Activated naive CD4-positive, alpha-beta T cell treated with anti-CD3 and anti-CD28 coated beads, Interleukin-2, amount 50 U/mL, for 72 hours (primary cell): Measurements from ENCODE around the gene CALHM6. TPM values are rescaled to one million over a fixed set of nuclear protein-coding genes. Genes with fewer than 3 reads are reported as not detected.

Experiments
- ATAC-seq, 2 donors: fragments of 150-1000 bp; cut with Tn5 transposase; 2 replicates each; pipeline ENCODE4 v1.10.0; 2021; ENCODE audit warnings: mild to moderate bottlenecking in 2 of 2, moderate library complexity in 2 of 2
- DNase-seq, 2 donors: peaks; one replicate each; pipeline ENCODE4 v3.0.0; 2021 to 2022; ENCODE audit warnings: low spot score in 2 of 2
- H3K27ac Mint-ChIP-seq, 2 donors: one replicate each; pipeline ENCODE4 v1.8.0; 2022; ENCODE audit warnings: mild to moderate bottlenecking in 2 of 2, mixed read lengths in 2 of 2
- H3K36me3 Mint-ChIP-seq, 2 donors: one replicate each; pipeline ENCODE4 v1.8.0; 2022; ENCODE audit warnings: mixed read lengths in 2 of 2
- H3K9me3 Mint-ChIP-seq, 2 donors: one replicate each; pipeline ENCODE4 v1.8.0; 2022; ENCODE audit warnings: mixed read lengths in 2 of 2
- total RNA-seq, 2 donors: library from RNA; stranded (reverse); gene quantifications; one replicate each; pipeline ENCODE4 v1.2.3, GENCODE V29; 2022

CALHM6 gene
- total RNA-seq, 2 donors from 2014 or later: 0.71 to 13.9 TPM

DNA sequence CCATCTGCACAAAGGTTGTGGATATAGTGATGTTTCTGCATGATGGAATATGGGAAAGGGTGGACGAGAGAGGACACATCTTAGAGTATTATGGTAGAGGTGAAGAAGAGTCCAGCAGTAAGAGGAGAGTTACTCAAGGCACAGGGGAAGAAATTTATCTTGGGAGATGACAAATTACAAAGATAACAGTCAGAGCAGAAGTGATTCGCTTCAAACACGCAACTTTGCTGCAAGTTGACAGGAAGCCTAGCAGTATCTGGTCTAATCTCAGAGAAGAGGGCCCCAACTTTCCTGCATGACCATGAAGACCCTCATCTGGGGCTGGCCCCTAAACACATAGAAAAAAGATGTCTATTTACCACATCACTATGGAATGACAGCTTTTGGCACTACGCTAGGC lies 1.2 kb upstream of the CALHM6 start:
- Mint-ChIP-seq H3K27ac (no peak overlapping the region), H3K36me3 (peaks cover 10 to 11% of the 10 kb centered on the region in 2 donors), H3K9me3 (no peaks in the 10 kb centered on the region)
- DNase-seq (no peak), ATAC-seq (no peak)

DNA sequence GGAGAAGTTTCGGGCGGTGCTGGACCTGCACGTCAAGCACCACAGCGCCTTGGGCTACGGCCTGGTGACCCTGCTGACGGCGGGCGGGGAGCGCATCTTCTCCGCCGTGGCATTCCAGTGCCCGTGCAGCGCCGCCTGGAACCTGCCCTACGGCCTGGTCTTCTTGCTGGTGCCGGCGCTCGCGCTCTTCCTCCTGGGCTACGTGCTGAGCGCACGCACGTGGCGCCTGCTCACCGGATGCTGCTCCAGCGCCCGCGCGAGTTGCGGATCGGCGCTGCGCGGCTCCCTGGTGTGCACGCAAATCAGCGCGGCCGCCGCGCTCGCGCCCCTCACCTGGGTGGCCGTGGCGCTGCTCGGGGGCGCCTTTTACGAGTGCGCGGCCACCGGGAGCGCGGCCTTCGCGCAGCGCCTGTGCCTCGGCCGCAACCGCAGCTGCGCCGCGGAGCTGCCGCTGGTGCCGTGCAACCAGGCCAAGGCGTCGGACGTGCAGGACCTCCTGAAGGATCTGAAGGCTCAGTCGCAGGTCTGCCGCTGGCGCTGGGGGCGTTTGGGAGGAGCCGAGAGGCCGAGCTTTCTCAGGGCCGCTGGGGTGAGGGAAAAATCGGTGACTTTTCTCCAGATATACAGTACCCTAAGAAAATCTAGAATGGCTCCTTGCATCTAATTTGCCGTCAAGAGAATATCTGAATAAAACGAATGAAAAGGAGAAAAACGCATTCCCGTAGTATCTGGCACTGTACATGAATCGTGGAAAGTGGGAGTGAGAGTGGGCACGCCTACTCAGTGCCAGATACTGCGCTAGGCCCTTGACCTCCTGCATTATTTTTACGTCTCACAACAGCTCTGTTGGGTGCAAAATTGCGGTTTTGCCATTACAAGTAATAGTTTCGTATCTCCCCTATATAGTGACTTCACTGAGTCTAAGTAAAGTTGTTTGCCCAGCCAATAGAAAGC lies 1.0 kb downstream of the CALHM6 start:
- Mint-ChIP-seq H3K9me3 (no peaks in the 10 kb centered on the region), H3K27ac (no peak overlapping the region), H3K36me3 (peaks cover 10 to 11% of the 10 kb centered on the region in 2 donors)
- ATAC-seq (peak; percentile 91 to 93), DNase-seq (peak; percentile 54 to 66)

DNA sequence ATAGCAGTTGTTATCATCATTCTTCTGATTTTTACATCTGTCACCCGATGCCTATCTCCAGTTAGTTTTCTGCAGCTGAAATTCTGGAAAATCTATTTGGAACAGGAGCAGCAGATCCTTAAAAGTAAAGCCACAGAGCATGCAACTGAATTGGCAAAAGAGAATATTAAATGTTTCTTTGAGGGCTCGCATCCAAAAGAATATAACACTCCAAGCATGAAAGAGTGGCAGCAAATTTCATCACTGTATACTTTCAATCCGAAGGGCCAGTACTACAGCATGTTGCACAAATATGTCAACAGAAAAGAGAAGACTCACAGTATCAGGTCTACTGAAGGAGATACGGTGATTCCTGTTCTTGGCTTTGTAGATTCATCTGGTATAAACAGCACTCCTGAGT lies 2.1 kb downstream of the CALHM6 start:
- H3K27ac Mint-ChIP-seq: no peak overlapping the region
- ATAC-seq: no peak
- peaks cover 10 to 11% of the 10 kb centered on the region in 2 donors for H3K36me3 Mint-ChIP-seq
- H3K9me3 Mint-ChIP-seq: no peaks in the 10 kb centered on the region
- DNase-seq: no peak

DNA sequence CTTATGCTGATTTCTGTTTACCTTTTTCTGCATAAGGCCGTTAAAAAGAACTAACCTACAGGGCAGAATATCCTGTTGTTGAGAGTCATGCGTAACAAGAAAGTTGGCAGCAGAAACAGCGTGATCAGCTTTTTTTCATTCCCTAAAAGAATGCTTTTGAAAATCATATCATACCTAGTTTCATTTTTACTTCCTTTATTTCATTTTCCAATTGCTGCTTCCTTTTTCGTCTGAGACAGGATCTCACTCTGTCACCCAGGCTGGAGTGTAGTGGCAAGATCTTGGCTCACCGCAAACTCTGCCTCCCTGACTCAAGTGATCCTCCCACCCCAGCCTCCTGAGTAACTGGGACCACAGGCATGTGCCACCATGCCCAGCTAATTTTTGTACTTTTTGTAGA lies 4.1 kb downstream of the CALHM6 start:
- peak overlapping the region in 1 of 2 donors; percentile 18 for H3K27ac Mint-ChIP-seq
- DNase-seq: no peak
- ATAC-seq: peak in 1 of 2 donors; percentile 11
- peaks cover 10 to 11% of the 10 kb centered on the region in 2 donors for H3K36me3 Mint-ChIP-seq
- no peaks in the 10 kb centered on the region for H3K9me3 Mint-ChIP-seq

DNA sequence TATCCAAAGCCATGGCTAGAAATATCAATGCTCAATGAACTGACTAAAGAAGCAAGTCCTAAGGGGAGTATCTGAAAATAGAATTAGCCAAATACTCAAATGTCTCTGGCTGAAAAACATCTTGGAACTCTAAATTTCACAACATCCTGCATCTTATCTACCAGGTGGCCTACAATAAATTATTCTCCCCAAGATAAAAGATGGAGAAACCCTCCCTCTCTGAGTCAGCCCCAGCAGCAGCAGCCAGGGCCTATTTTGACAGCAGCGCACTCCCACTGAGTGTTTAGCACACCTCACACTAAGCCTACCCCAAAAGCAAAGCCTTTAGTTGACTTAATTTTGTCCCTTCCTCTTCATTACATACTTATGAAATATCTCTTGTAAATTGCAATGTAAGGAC lies 5.9 kb downstream of the CALHM6 start:
- Mint-ChIP-seq H3K27ac (no peak overlapping the region), H3K36me3 (no peaks in the 10 kb centered on the region), H3K9me3 (no peaks in the 10 kb centered on the region)
- DNase-seq (no peak), ATAC-seq (no peak)

DNA sequence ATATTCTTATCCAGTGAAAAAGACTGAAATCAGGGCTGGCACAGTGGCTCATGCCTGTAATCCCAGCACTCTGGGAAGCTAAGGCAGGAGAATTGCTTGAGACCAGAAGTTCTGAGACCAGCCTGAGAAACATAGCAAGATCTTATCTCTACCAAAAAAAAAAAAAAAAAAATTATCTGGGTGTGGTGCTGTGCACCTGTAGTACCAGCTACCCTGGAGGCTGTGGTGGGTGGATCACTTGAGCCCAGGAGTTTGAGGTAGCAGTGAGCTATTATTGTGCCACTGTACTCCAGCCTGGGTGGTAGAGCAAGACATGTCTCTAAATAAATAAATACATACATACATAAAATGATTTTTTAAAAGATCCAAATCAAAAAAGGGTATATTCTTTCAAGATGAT lies 6.3 kb downstream of the CALHM6 start:
- H3K27ac Mint-ChIP-seq: no peak overlapping the region
- H3K9me3 Mint-ChIP-seq: no peaks in the 10 kb centered on the region
- ATAC-seq: no peak
- DNase-seq: no peak
- no peaks in the 10 kb centered on the region for H3K36me3 Mint-ChIP-seq

DNA sequence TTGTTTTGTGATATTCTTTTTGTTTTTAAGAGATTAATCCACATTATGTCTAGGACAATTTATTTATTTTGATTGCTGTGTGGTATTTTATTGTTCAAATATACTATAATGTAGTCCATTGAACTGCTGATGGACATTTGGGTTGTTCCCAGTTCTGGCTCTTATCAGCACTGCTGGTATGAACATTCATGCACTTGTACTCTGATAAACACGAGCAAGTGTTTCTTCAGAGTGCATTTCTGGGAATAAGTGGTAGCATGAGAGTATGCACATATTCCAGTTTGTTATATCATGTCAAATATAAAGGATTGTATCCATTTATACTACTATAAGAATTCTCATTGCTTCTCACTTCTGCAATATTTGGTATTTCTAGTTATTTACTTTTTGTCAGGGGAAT lies 7.1 kb downstream of the CALHM6 start:
- DNase-seq: no peak
- no peak for ATAC-seq

DNA sequence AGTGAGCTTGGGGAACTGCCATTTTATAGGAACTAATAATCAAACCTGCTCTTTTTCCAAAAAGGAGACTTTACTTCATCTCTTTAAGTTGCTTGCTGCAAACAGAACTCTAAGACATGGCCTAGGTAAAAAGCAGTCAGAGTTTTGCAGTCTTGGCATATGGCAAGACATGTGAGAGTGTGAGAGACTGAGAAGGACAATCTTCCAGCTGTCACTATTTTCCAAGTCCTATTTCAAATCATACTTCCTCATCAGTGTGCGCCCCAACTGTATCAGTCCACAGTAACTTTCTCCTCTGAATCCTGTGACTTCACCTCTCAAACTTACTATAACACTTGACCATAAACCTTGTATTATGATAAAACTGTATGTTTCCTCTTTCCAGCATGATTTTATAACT lies 10.4 kb downstream of the CALHM6 start:
- Mint-ChIP-seq H3K36me3 (no peaks in the 10 kb centered on the region), H3K9me3 (no peaks in the 10 kb centered on the region), H3K27ac (no peak overlapping the region)
- ATAC-seq (no peak), DNase-seq (no peak)

More for the DNA sequence above, 7.1 kb downstream of the CALHM6 start:
- H3K27ac Mint-ChIP-seq: no peak overlapping the region
- no peaks in the 10 kb centered on the region for H3K9me3 Mint-ChIP-seq
- no peaks in the 10 kb centered on the region for H3K36me3 Mint-ChIP-seq

DNA sequence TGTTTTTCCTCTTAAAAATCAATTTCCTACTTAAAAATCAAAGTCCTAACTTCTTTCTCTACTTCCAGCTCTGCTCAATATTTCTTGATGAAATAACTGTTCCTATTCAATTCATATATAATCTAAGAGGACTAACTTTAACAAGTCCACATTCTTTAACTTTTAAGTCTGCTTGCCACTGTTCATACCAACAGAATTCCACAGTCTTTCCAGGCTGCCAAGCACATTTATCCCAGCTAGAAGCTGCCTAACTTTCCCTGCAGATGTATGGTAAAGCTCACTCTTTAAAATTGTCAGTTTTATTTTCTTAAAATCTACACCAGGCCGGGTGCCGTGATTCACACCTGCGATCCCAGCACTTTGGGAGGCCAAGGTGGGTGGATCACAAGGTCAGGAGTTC lies 11.5 kb downstream of the CALHM6 start:
- Mint-ChIP-seq H3K9me3 (no peaks in the 10 kb centered on the region), H3K36me3 (no peaks in the 10 kb centered on the region), H3K27ac (no peak overlapping the region)
- DNase-seq (no peak), ATAC-seq (no peak)

DNA sequence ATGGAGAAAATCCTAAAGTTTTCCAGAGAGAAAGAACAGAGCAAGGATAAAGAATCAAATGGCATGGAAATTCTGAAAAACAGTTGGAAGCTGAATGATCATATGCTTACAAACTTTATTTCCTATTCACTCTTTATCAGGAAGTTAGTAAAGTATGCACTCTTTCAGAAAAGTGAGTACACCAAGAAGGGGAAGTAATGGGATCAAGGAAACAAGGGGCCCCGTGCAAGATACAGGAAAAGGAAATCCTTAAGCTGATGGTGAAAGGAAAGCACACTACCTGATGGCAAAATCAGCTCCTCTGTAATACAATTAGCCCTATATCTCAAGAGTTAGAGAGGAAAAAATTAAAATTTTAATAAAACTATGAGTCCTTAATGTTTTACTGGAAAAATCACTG lies 14.0 kb downstream of the CALHM6 start:
- H3K9me3 Mint-ChIP-seq: no peaks in the 10 kb centered on the region
- ATAC-seq (no peak), DNase-seq (no peak)
- H3K27ac Mint-ChIP-seq: peak overlapping the region in 1 of 2 donors; percentile 14
- H3K36me3 Mint-ChIP-seq: no peaks in the 10 kb centered on the region

DNA sequence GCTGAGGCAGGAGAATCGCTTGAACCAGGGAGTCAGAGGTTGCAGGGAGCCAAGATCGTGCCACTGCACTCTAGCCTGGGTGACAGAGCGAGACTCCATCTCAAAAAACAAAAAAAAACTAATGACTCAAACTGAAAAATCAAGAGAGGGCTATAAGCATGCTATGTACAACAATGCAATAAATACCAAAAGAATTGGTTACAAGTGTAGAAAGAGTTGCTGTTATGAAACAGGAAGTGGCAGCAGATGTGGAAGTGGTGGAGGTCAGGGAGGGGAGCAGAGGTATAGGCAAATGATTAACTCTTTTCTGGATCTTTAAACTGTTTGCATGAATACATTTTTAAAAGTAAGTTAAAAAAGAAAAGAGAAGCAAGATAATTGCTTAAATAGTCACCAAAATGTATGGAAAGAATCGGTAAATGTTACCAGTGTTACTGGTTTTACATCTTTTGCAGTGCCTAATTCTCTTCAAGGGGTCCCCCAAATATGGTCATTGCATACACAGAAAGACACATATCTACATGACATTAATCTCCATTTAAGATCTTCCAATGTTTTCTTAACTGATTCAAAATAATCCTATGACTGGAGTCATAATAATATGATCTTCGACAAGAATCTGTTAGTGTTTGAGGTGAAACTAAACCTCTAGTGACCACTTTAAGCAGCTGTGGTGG lies 15.0 kb downstream of the CALHM6 start:
- Mint-ChIP-seq H3K9me3 (no peaks in the 10 kb centered on the region), H3K36me3 (no peaks in the 10 kb centered on the region), H3K27ac (peak overlapping the region in 1 of 2 donors; percentile 14)
- DNase-seq: no peak
- peak; percentile 78 to 94 for ATAC-seq

DNA sequence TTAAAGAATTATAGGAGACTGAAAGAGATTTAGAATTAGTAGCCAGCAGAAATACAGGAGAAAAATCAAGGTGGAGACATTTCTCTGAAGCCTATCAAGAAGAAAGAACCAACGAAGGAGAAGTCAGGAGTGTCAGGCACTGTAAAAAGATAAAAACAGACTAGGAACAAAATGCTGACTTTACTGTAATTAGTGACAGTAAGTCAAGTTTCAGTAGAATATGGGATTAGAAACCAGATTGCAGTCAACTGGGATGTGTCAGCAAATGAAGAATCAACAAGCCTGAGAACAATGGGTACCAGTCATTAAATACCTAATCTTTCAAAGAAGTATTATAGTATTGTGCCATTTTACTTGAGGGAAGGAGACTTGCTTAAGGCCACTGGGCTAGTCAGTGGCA lies 21.6 kb downstream of the CALHM6 start:
- Mint-ChIP-seq H3K36me3 (no peaks in the 10 kb centered on the region), H3K9me3 (no peaks in the 10 kb centered on the region), H3K27ac (no peak overlapping the region)
- no peak for DNase-seq
- no peak for ATAC-seq

DNA sequence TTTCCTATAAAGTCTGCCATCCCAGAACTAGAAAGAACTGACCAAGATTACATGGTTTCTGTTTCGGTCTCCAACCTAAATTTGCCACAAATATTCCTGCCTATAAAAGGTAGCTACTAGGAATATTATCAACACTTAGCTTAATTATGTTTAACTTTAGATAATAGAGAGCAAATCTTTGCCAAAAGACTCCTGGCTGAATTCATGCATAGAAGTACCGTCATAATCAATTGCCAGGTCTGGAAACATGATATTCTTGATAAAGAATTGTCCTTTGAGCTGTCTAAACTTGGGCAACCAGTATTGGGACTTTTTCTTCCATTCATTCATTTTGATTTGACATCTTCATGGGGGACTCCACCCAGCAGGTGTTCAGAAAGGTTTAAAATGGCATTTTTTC lies 22.4 kb downstream of the CALHM6 start:
- Mint-ChIP-seq H3K36me3 (no peaks in the 10 kb centered on the region), H3K27ac (no peak overlapping the region), H3K9me3 (no peaks in the 10 kb centered on the region)
- ATAC-seq (no peak), DNase-seq (no peak)

DNA sequence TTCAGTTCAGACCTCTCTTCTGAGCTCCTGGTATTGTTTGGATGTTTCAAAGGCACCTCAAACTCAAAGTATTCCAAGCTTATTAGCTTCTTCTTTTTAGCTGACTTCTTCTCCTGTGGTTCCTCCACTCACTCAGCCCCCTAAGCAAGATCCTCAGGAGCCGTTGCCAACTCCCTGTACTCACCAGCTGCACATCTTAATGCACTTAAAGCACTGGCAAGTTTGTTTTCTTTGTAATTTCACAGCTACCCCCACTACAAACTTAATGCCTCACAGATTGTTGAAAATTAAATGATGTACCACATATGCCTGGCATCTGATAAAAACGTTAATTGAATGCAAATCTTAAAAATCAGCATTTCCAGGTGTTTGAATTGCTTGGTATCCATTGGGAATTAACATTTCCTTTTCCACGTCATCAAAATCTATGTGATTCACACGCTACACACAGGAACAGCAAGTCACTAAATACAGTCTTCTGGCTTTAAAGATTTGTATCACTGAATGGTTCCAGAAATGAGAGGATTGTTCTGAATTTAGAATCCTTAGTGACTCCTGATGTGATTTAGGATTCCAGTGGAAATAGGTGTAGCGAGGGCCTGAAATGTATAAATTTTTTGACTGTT lies 24.5 kb downstream of the CALHM6 start:
- H3K9me3 Mint-ChIP-seq: peaks cover 5 to 6% of the 10 kb centered on the region in 2 donors

DNA sequence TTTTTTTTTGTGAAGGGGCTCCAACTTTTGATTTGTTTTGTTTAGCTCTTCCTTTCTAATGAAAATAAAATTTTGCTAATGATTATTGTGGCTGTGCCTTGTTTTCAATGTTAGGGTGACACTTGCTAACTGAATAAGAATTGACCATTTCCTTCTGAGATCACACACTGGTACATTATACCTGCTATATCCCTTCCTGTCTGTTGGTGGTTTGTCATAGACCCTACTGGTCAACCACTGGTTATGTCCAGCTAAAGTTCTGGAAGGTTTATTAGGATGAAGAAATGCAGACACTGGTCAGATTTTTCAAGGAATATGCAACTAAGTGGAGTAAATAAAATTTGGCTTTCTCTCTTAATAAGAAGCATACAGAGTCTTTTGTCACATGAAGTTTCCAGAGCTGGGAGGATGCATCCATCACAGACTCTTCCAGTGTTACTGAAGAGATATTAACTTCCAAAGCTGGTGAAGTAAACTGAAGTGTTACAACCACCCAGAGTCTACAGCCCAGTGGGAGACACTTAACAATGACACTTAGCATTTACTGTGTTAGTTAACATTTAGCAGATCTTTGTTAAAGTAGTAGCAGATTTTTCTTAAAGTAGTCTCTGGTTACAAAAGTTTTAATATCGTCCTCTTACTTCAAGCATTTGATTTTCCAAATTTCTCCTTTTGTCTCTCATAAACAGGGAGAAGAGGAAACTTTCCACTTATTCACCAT lies 30.6 kb downstream of the CALHM6 start:
- ATAC-seq (no peak), DNase-seq (no peak)
- Mint-ChIP-seq H3K9me3 (peaks cover 5 to 7% of the 10 kb centered on the region in 2 donors), H3K27ac (no peak overlapping the region), H3K36me3 (no peaks in the 10 kb centered on the region)

More for the DNA sequence above, 24.5 kb downstream of the CALHM6 start:
- no peak for DNase-seq
- ATAC-seq: no peak
- Mint-ChIP-seq H3K27ac (no peak overlapping the region), H3K36me3 (no peaks in the 10 kb centered on the region)

DNA sequence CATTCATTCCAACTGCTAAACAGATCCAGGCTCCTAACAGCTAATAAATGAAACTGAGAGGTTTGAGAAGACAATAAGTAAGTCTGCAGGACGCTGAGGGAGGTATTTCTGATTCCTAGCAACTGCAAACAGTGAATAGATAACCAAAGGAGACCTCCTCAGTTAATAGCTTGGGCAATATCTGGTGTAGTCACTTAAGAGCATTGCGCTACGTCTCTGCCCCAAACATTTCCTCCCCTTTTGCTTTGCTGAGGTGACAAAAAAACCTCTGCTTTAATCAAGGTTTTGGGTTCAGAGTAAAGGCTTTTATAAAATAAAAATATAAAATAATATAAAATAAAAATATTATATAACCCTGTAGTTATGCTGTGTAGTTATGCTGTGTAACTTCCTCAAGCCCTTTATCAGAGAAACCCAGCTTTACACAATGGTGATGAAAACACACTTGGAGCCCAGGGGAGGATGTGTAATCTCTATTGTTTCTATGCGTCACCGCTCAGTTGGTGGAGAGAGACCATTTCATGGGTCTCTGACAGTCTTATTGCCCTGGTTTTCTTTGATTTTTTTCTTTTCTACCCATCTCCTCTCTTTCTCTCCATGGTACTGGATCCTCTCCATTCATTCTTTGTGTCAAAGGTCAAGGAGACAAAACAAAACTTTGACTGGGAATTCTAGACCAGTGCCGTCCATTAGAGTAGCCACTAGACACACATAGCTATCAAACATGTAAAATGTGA lies 31.3 kb downstream of the CALHM6 start:
- DNase-seq: no peak
- no peaks in the 10 kb centered on the region for H3K36me3 Mint-ChIP-seq
- peaks cover 5 to 7% of the 10 kb centered on the region in 2 donors for H3K9me3 Mint-ChIP-seq
- H3K27ac Mint-ChIP-seq: no peak overlapping the region
- ATAC-seq: no peak
